Body of pancreas (tissue), 4 donors: Measurements from ENCODE around the gene GAMT.

Experiments
- POLR2A ChIP-seq, 3 donors: fragments of 450-650 bp; IDR thresholded peaks; one replicate each; pipeline ENCODE4 v1.6.1; 2016; ENCODE audit warnings: antibody characterized with exemption in 3 of 3, mild to moderate bottlenecking in 2 of 3
- TF ChIP-seq, protein P1 (sequence below), 7 experiments: fragments of 450-650 bp in 4 of 7; fragments of 200-600 bp in 3 of 7; sonication (generic) in 3 of 7; IDR thresholded peaks; one replicate each; pipeline ENCODE4 v1.5.1; 2016 to 2019; ENCODE audit warnings: antibody characterized with exemption in 7 of 7

DNA sequence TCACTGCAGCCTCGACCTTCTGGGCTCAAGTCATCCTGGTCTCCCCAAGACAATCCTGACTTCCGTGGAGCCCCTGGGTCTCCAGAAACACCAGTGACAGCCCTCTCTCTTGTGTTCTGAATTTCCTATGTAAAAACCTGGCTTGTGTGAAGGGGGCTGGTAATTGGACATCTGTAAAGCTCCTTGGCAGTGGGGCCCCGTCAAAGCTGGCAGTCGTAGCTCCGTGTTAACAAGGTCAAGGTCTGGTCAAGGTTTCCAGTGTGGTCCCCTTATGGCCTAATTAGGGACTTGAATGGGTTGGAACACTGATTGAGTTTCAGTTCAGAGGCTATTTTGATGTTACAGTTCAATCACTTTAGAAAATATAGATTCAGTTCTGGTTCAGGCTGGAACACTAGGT is 50.5 kb downstream of the GAMT start:
- TF ChIP-seq, protein P1, sequence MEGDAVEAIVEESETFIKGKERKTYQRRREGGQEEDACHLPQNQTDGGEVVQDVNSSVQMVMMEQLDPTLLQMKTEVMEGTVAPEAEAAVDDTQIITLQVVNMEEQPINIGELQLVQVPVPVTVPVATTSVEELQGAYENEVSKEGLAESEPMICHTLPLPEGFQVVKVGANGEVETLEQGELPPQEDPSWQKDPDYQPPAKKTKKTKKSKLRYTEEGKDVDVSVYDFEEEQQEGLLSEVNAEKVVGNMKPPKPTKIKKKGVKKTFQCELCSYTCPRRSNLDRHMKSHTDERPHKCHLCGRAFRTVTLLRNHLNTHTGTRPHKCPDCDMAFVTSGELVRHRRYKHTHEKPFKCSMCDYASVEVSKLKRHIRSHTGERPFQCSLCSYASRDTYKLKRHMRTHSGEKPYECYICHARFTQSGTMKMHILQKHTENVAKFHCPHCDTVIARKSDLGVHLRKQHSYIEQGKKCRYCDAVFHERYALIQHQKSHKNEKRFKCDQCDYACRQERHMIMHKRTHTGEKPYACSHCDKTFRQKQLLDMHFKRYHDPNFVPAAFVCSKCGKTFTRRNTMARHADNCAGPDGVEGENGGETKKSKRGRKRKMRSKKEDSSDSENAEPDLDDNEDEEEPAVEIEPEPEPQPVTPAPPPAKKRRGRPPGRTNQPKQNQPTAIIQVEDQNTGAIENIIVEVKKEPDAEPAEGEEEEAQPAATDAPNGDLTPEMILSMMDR (IDR thresholded peaks at IDR 0.05), result no peak
- TF ChIP-seq POLR2A (IDR thresholded peaks at IDR 0.05), result no peak
